GM18868 (cell line): ENCODE results near the gene GOLGA6L9.
A peak's percentile ranks its signal among the peaks of the same experiment; 100 is the strongest.
"Not testable (repeated sequence)": the region's sequence is repeated elsewhere in the genome, so short reads cannot be mapped to it uniquely, and the experiment has no call there.

Source experiments
- ATAC-seq: cut with Tn5 transposase; IDR thresholded peaks from one replicate; pipeline ENCODE4 v1.9.1; 2021; ENCODE audit warnings: mild to moderate bottlenecking, moderate library complexity; ENCODE audit not compliant: unreplicated experiment

The GOLGA6L9 gene

DNA sequence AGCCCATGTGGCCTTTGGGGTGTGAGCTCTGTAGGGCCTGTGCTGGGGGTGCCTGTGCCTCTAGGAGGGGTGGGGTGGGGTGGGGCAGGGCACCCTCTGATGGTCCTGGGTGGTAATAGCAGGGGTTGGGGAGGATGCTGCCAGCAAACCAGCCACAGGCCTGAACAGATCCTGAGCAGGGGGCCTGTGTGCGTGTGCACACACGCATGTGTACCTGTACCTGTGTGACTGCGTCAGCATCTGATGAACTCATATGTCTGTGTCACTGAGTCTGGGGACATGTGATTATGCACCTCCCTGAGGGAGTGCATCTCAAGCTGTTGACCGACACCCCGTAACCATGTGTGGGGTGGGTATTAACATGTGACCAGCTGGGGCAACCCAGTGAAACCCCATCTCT lies 36.0 kb downstream of the GOLGA6L9 start:
- ATAC-seq: not testable (repeated sequence)

DNA sequence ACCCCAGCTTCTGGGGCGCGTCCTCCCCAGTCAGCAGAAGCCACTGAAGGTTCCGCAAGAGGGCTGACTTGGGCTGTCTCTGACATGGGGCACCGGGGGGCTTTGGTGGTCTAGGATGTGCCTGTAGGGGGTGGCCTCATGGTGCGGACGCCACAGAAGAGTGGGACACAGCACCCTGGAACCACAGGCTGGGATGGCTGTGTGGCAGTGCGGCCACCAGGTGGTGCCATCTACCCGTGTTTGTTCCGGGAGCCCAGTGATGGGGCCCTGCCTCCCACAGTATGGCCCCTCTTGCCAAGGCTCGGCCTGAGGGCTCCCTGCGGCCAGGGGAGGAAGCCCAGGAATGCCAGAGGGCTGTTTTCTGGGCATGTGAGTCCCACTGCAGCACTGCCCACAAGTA lies 38.6 kb downstream of the GOLGA6L9 start:
- ATAC-seq: peak; percentile 98

DNA sequence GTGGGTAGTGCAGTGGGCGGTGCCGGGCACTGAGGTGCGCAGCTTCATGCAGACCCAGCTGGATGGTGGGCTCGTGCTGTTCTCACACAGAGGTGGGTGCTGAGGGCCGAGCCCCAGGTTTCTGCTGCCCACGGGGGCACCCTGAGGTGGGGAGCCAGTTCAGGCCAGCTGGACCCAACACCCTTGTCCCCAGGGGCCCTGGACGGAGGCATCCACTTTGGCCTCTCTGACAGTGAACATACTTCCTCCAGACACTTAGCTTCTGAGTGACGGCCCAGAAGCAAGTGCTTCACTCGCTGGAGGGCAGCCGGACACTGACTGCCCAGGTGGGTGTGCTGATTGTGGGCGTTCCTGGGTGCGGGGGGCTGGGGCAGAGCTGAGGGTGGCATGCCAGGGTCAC lies 39.8 kb downstream of the GOLGA6L9 start:
- not testable (repeated sequence) for ATAC-seq

DNA sequence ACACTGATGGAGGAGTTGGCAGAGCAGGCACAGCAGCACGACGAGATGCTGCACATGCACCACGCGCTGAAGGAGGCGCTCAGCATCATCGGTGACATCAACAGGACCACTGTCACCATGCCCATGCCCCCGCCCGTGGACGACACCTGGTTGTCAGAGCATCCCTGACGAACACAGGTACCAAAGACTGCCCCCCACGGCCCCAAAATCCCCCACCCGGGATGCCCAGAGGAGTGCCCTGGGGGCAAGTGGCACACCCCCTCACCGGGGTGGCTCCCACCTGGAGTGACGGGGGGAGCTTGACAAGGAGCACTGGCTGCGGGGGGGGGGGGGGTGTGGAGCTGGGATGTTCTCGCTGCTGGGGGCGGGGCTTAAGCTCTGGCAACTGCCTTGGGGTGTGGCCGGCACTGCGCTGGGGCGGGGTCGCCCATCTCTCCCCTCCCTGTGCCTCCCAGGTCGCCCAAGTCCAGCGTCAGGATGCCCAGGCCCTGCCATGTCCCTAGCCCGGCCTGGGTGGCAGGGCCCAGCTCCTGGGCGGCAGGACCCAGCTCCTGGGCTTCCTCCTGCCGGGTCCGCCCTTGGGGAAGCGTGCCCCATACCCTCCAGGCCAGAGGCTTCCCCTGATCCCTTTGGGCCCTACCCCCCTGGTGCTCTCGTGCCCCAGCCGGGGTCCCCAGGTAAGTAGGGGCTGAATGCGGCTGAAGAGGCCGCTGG lies 42.8 kb downstream of the GOLGA6L9 start:
- ATAC-seq: not testable (repeated sequence)

DNA sequence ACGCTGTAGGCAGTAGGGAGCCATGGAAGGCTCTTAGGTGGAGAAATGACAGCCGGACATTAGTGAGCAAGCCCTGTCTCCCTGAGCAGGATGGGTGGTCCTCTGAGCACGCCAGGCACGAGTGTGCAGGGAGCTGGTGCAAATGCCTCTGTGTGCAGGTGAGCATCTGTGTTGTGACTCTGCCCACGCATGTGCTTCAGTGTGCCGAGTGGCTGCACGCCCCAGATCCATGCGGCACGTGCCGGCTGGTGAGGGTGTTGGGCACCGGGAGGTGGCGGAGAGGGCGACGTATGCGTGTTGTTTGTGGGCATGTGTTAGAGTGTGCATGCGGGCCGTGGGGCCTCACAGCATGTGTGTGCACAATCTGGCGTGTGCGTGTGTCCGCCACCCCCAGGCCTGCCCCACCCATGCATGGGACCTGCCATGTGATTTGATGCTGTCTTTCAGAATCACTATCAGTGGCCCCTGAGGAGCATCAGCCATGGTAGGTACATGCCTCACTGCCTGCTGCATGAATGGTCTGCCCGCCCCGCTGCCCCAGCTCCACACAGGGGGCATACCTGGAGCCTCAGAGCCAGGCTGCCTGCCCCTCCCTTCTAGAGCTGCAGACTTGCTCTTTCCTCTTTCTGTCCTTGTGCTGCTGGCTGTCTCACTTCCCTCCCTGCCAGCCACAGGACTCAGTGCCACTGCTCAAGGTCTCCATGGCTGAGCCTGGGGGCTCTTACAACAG lies 45.1 kb downstream of the GOLGA6L9 start:
- ATAC-seq: not testable (repeated sequence)

- ATAC-seq: not testable (repeated sequence)
Measured at GRCh38 chr15:82475345-82475967, 45.8 kb downstream of the GOLGA6L9 start.

GRCh38 chr15:82476697-82477342 lies 47.2 kb downstream of the GOLGA6L9 start:
- ATAC-seq: not testable (repeated sequence)

GRCh38 chr15:82477343-82478057 lies 47.9 kb downstream of the GOLGA6L9 start:
- ATAC-seq: not testable (repeated sequence)
